WERI-Rb-1 (cell line): ENCODE data around the gene DDX59.
A peak's percentile ranks its signal among the peaks of the same experiment; 100 is the strongest.

Experiments used
- DNase-seq: peaks from one replicate; pipeline ENCODE4 v3.0.0-alpha.2; 2020
- H3K27ac ChIP-seq: fragments of 250-450 bp; sonication (Bioruptor Pico); 2 replicates; pipeline ENCODE4 v1.5.1; 2020; ENCODE audit warnings: mild to moderate bottlenecking, moderate library complexity
- H3K27me3 ChIP-seq: fragments of 250-450 bp; sonication (Bioruptor Pico); 2 replicates; pipeline ENCODE4 v1.5.1; 2021; ENCODE audit warnings: mild to moderate bottlenecking, low read depth, moderate library complexity; ENCODE audit not compliant: insufficient read depth, severe bottlenecking
- H3K36me3 ChIP-seq: fragments of 250-450 bp; sonication (Bioruptor Pico); 2 replicates; pipeline ENCODE4 v1.5.1; 2020; ENCODE audit warnings: mild to moderate bottlenecking, moderate library complexity
- H3K4me3 ChIP-seq: 2 replicates; pipeline ENCODE4 v1.5.1; 2011; ENCODE audit warnings: low read depth, mild to moderate bottlenecking, control low read depth, low read length
- H3K9me3 ChIP-seq: fragments of 250-450 bp; sonication (Bioruptor Pico); 2 replicates; pipeline ENCODE4 v1.5.1; 2021; ENCODE audit warnings: mild to moderate bottlenecking, moderate library complexity; ENCODE audit not compliant: severe bottlenecking
- TF ChIP-seq, protein P1 (sequence below): IDR thresholded peaks from 2 replicates; pipeline ENCODE4 v1.5.1; 2011; ENCODE audit warnings: low read depth, mild to moderate bottlenecking, control low read depth, inconsistent platforms, low read length

Gene DDX59

DNA sequence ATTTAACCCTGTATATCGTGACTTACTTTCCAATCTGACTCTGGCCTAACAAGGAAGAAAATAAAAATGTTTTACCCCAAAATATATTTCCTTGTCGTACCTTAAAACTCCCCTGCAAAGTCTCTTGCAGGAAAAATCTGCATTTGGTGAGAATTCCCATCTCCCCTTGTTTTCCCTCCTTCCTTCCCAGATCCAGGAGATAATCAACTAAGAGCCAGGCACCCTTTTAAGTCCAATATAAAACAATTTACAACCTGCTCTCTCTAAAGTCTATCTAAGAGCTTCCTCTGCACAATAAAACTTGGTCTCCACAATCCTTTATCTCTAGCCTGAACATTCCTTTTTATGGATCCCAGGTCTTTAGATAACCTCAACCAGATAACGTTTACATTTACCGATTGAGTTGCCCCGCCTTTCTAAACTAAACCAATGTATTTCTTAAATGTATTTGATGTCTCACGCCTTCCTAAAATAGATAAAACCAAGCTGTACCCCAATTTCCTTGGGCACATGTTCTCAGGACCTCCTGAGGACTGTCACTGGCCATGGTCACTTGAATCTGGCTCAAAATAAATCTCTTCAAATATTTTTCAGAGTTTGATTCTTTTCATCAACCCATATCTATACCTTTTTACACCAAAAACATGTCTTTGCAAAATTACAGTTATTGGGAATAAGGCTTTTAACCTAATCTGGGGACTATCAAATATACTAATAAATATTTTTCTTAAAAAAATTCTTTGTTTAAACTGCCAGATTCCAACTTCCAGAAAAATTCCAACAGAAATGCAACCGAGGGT lies 993 bp downstream of the DDX59 start:
- Histone ChIP-seq H3K36me3 (peaks cover 35% of the 10 kb centered on the region), H3K9me3 (no peaks in the 10 kb centered on the region), H3K27ac (peak overlapping the region; percentile 99), H3K27me3 (no peaks in the 10 kb centered on the region), H3K4me3 (peak overlapping the region; percentile 98)
- DNase-seq, result no peak
- TF ChIP-seq, protein P1, sequence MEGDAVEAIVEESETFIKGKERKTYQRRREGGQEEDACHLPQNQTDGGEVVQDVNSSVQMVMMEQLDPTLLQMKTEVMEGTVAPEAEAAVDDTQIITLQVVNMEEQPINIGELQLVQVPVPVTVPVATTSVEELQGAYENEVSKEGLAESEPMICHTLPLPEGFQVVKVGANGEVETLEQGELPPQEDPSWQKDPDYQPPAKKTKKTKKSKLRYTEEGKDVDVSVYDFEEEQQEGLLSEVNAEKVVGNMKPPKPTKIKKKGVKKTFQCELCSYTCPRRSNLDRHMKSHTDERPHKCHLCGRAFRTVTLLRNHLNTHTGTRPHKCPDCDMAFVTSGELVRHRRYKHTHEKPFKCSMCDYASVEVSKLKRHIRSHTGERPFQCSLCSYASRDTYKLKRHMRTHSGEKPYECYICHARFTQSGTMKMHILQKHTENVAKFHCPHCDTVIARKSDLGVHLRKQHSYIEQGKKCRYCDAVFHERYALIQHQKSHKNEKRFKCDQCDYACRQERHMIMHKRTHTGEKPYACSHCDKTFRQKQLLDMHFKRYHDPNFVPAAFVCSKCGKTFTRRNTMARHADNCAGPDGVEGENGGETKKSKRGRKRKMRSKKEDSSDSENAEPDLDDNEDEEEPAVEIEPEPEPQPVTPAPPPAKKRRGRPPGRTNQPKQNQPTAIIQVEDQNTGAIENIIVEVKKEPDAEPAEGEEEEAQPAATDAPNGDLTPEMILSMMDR, result no peak

DNA sequence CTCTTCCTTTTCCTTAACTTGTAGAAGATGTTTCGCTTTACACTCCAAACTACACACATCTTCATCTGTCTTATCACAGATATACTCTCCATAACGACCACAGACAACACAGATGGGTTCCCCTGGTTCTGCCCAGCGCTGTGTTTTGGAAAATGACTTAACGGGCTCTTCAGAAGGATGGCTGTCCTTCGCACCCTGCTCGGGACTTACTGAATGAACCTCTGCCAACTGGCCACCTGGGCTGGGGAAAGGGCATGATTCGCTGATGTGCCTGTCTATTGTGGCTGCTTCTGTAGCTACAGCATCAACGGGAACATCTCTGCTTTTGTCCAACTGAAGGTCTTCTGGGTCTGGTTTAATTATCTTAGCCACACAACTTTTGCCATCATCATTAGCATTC lies 3.4 kb downstream of the DDX59 start:
- TF ChIP-seq, protein P1, result no peak
- H3K27ac ChIP-seq, result no peak overlapping the region
- H3K27me3 ChIP-seq, result no peaks in the 10 kb centered on the region
- no peak overlapping the region for H3K4me3 ChIP-seq
- DNase-seq, result no peak
- H3K9me3 ChIP-seq, result no peaks in the 10 kb centered on the region
- peaks cover 59% of the 10 kb centered on the region for H3K36me3 ChIP-seq

DNA sequence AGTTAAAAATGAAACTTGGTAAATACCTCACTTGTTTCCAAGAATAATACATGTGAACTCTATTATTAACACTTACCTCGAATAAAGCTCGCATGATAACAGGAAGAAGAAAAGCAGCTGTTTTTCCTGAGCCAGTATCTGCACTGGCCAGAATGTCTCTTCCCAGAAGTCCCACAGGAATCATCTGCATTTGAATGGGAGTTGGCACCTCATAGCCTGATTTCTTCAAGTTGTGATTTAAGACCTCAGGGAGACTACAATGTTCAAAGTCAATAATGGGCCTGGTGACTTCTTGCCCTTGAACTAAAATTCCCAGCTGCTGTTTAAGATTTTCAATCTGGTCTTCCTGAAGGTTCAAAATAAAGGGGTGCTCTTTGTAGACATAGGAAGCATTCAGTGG lies 3.8 kb downstream of the DDX59 start:
- no peaks in the 10 kb centered on the region for H3K9me3 ChIP-seq
- H3K27ac ChIP-seq, result no peak overlapping the region
- H3K4me3 ChIP-seq, result no peak overlapping the region
- no peaks in the 10 kb centered on the region for H3K27me3 ChIP-seq
- TF ChIP-seq, protein P1, result no peak
- H3K36me3 ChIP-seq, result peaks cover 63% of the 10 kb centered on the region
- no peak for DNase-seq

DNA sequence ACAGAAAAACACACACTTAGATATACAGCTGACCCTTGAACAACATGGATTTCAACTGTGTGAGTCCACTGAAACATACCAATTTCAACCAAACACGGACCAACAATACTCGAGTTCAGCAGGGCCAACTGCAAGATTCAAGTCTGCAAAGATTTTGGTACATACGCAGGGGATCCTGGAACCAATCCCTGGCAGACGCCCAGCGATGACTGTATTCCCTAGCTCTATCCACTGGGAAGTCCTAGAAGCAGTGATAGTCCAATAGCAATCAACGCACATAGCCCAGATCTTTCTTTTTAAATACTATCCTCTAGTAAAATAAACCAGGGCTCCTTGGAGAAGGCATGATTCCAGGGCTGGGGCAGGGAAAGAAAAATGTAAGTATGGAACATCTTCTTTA lies 9.0 kb downstream of the DDX59 start:
- Histone ChIP-seq H3K9me3 (no peaks in the 10 kb centered on the region), H3K27ac (no peak overlapping the region), H3K27me3 (no peaks in the 10 kb centered on the region), H3K36me3 (peaks cover 92% of the 10 kb centered on the region), H3K4me3 (no peak overlapping the region)
- TF ChIP-seq, protein P1, result no peak
- DNase-seq, result no peak

DNA sequence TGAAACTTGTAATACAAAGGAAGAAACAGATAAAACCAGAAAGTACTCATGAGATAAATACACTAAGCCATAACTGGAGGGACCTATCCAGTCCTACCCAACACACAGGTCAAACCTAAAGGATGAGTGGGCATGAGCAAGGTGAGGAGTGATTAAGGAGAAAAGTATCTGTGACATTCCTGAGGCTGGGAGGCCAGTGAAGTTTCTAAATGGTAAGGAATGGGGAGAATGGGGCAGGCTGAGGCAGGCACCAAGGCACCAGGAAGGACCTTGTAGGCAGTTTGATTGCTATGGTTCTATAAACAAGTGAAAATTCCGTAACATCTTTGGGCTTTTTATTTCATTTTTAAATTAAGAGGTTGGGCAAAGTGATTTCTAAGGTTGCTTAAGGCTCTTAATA lies 10.4 kb downstream of the DDX59 start:
- no peak overlapping the region for H3K27ac ChIP-seq
- TF ChIP-seq, protein P1, result no peak

More for the DNA sequence above, 10.4 kb downstream of the DDX59 start:
- H3K4me3 ChIP-seq, result no peak overlapping the region
- H3K27me3 ChIP-seq, result no peaks in the 10 kb centered on the region
- peaks cover 92% of the 10 kb centered on the region for H3K36me3 ChIP-seq
- no peaks in the 10 kb centered on the region for H3K9me3 ChIP-seq
- no peak for DNase-seq
